HG03064 (cell line): Measurements from ENCODE around the gene SIRT5.

Source experiments
- ATAC-seq: cut with Tn5 transposase; IDR thresholded peaks from one replicate; pipeline ENCODE4 v1.9.1; 2021; ENCODE audit warnings: low read depth; ENCODE audit not compliant: unreplicated experiment

The SIRT5 gene

GRCh38 chr6:13629459-13630116 lies 55.2 kb downstream of the SIRT5 start:
- no peak for ATAC-seq

DNA sequence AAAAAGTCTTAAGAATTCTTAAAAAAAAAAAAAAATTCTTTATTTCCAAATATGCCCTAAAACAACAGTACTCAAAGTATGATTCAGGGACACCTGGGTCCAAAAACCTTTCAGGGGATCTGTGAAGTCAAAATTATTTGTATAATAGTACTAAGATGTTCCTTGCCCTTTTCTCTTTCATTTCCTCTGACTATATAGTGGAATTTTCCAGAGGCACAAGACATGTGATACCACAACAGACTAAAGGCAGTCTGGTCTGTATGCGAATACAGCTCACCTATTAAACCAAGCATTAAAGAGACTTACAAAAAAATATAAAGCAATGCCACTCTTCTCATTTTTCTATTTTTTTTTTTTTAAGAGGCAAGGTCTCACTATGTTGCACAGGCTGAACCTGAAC lies 56.1 kb downstream of the SIRT5 start:
- no peak for ATAC-seq

GRCh38 chr6:13633343-13633742 lies 58.9 kb downstream of the SIRT5 start:
- no peak for ATAC-seq

DNA sequence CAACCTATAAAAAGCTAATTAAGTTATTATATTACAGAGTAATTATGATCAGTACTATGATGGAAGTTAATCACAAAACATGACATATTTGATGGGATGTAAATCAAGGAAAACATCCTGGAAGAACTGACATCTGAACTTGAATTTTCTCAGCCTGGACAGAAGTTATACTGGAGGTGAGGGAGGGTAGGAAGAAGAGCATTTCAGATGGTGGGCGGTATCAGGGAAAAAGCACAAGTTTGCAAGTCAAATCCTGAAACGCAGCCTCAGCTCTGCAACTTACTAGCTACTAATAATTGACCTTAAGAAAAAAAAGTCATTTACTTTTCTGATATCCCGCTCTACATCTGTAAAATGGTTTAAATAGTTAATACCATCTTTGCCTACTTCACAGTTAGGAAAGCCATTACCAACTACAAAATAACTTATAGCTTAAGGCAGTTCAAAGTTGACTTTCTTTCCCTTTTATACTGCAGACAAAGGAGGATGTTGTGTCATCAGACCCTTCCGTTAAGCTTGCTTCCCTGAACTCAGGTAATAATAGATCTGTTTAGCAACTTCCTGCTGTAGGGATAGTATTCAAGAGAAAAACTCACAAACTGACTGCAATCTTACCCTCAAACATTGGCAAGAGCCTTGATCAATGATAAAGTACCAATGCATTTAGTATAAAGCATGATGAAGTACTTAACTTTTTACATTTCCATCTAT lies 61.7 kb downstream of the SIRT5 start:
- no peak for ATAC-seq

- no peak for ATAC-seq
Measured at GRCh38 chr6:13638014-13638413, 63.6 kb downstream of the SIRT5 start.

DNA sequence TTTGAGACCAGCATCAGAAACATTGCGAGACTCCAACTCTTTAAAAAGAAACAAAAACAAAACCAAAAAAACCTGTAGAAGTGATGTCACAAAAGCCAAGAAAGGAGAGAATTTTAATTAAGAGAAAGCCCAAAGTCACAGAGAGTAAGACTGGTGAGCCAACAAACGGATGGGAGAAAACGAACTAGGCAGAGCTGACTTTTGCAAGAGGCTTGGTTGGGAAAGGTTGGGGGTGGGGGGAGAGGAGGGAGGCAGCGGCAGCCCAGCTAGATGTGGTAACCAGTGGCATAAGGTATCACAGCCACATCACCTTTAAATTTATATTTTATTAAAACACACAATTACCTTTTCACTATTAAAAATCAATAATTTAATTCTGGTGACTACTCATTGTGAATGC lies 64.2 kb downstream of the SIRT5 start:
- ATAC-seq, result no peak

DNA sequence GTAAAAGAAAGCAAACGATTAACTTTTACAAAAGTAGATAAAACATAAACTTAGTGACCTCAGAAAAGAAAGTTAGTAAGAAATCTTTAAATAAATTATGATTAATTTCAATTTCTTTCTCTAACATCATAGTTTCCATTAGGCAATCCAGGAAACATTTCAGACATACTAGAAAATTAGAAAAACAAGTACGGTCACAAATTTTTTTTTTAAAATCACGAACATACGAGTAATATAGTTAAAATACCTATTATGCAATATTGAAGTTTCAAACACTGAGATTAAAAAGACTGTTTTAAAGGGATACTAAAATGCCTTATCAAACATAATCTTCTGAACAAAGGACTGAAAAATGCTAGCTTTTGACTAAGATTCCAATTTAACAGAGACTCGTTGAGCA lies 66.9 kb downstream of the SIRT5 start:
- ATAC-seq, result no peak

DNA sequence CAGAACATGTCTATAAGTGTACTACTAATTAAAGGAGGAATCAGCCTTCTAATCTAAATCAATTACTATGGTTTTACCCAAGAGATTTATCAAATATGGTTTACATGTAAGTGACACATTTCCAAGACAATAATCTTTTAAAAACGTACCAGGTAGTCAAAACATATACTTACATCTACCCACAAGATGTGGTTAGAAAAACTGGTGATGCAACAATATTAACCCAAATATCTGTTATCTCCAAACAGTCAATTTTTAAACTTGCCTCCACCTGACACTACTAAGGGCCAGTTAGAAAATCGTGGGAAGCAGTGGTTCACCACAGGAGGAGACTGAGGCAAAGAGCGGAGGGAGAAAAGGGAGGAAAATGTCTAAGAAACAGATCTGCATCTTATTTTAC lies 68.7 kb downstream of the SIRT5 start:
- ATAC-seq, result no peak

DNA sequence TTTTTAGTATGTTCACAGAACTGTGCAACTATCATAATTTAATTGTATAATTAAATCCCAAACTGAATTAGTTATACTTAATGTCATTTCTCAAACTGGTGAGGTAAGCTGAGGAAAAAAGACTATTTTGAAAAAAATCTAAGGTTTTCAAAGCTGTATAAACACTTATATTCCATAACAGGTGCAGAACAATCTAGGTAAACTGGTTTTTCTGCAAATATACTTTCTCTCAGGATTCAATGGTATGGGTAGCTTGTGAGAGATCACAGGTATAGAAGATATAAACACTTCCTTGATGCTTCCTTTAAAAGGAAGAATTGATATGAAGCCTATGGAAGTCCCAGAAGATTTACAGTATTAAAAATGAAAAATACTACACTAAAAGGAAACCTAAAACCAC lies 74.4 kb downstream of the SIRT5 start:
- ATAC-seq, result no peak

- ATAC-seq, result no peak
Measured at GRCh38 chr6:13649393-13649792, 75.0 kb downstream of the SIRT5 start.

DNA sequence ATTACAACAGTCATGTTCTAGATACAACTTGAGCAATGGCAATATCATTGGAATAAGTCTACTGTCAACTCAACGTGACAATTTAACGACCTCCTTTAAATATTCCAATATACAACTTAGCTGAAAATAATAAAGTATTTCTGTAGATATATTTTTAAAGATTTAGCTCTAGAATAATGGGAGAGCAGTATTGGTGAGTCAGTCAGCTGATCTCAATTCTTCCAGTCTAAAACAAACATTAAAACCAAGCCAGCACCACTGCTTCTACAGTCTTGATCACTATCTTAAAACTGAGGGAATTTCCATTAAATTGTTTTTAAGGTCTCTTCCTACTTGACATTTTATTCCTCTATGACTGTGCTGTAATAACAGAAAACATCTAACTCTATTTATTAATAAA lies 78.9 kb downstream of the SIRT5 start:
- ATAC-seq, result no peak

GRCh38 chr6:13654496-13654895 lies 80.1 kb downstream of the SIRT5 start:
- no peak for ATAC-seq

- ATAC-seq, result no peak
Measured at GRCh38 chr6:13655700-13656099, 81.3 kb downstream of the SIRT5 start.

GRCh38 chr6:13660273-13660672 lies 85.9 kb downstream of the SIRT5 start:
- ATAC-seq, result no peak

GRCh38 chr6:13660893-13661292 lies 86.5 kb downstream of the SIRT5 start:
- ATAC-seq, result no peak

- ATAC-seq, result no peak
Measured at GRCh38 chr6:13661647-13662046, 87.2 kb downstream of the SIRT5 start.

DNA sequence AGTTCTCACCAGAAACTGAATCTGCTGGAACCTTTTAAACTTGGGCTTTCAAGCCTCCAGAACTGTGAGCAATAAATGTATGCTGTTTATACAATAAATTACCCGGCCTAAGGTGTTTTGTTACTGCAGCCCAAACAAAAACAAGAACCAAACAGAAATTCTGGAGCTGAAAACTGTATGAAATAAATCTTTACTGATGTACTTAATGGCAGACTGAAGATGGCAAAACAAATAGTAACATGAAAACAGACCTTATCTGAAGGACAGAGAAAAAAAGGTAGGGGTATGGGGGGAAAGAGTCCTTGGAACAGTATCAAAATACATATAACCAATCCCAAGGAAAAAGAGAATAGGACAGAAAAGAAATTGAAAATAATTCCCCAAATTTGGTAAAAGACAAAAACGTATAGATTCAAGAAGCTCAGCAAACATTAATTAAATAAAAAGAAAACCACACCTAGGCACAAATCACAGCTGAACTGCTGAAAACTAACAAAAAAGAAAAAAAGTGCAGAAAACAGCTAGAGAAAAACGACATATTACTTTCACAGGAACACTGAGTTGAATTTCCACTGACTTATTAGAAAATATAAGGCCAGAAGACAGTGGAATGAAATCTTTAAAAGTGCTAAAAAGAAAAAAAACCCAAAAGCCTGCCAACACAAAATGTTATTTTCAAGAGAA lies 88.4 kb downstream of the SIRT5 start:
- ATAC-seq, result no peak

- ATAC-seq, result no peak
Measured at GRCh38 chr6:13663986-13664385, 89.6 kb downstream of the SIRT5 start.
